Hematopoietic multipotent progenitor cell treated with erythropoietin and hydrocortisone succinate and interleukin-3 and kit ligand, for 4 days (in vitro differentiated cells): Measurements from ENCODE around the gene FBXO36.
A peak's percentile ranks its signal among the peaks of the same experiment; 100 is the strongest.
"Not testable (repeated sequence)": the region's sequence is repeated elsewhere in the genome, so short reads cannot be mapped to it uniquely, and the experiment has no call there.

Experiments
- DNase-seq: peaks from one replicate; pipeline ENCODE4 v3.0.0-alpha.2; 2015

The FBXO36 gene

DNA sequence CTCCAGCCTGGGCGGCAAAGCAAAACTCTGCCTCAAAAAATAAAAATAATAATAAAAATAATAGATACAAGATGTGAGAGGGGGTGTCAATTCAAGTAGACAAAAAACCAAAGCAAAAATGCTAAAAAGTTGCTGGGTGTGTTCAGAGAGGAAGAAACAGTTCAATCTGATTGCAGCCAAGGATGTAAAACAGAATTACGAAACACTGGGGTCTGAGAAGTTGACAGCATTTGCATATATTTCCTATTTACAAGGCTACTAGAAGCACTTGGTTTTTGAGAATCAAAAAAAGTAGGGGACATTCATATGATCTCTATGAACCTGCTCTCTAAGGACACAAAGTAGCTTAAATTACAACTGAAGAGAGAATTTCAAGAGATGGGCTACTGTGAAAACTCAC is 8.1 kb upstream of the FBXO36 start:
- DNase-seq = peak; percentile 71

- no peak for DNase-seq
These were observed 4.5 kb upstream of the FBXO36 start for GRCh38 chr2:229917793-229918192.

DNA sequence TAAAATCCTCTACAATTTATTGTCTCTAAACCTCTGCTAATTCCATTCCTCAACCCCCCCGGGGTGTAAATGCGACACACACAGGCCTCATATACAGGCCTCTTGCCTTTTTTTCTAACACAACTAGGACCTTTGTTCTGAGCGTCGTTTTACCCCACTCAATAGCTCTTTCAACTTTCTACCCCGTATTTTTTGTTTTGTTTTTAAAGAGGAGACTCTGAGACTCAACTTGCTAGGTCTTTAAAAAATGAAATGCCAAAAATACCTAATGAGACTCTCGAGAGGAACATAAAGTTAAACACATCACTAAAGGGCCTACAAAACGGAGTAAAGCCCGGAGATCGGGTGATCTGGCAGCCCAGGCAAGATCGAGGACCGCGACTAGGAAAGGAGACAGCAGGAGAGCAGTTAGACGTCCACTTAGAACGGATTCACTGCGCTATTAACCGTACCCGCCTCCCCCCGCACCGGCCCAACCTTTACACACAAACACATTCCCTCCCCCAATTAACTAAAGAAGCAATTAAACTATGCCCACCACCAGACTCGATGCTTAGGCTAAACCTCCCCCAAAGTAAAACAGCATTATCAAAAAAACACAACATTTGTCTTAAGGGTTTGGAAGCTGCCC is 2.2 kb upstream of the FBXO36 start:
- DNase-seq = peak; percentile 53

- peak; percentile 83 for DNase-seq
These were observed 1.0 kb upstream of the FBXO36 start for GRCh38 chr2:229921101-229921891.

- peak; percentile 97 for DNase-seq
These were observed 333 bp upstream of the FBXO36 start, which contains the start of gene TRIP12 for GRCh38 chr2:229921892-229922448. Gene TRIP12 (minus strand): TSS chr2:229922009. CDS start chr2:229880079, 41,930 bp downstream.

DNA sequence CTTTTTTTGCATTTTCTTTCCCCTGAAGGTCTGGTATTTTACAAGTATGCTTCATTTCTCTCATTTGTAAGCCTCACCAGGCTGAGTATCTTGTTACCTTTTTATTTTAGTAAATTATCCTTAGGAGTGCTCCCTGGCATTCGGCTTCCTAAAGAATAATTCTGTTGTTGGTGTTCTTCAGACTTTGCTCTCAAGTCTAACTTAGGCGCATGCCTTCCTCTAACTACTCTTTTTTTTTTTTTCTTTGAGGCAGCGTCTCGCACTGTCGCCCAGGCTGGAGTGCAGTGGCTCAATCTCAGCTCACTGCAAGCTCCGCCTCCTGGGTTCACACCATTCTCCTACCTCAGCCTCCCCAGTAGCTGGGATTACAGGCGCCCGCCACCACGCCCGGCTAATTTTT is 2.2 kb downstream of the FBXO36 start:
- DNase-seq = not testable (repeated sequence)

DNA sequence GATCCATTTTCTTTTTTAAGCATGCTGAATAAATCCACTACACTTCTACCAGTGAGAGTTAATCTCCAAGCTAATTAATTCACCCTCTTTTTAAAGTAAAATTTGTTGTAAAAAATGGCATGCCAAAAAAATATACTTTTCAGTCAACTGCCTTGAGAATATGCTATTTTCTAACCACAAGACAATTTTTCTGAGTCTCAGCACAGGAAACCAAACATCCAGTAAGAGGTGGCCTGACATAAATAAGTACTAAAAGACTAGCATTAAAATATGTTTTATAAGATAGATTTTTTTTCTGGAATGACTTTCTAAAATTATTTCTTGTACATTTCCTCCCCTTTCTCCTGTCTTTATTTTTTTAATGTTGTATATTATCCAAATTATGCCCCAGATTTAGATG is 2.9 kb downstream of the FBXO36 start:
- no peak for DNase-seq

DNA sequence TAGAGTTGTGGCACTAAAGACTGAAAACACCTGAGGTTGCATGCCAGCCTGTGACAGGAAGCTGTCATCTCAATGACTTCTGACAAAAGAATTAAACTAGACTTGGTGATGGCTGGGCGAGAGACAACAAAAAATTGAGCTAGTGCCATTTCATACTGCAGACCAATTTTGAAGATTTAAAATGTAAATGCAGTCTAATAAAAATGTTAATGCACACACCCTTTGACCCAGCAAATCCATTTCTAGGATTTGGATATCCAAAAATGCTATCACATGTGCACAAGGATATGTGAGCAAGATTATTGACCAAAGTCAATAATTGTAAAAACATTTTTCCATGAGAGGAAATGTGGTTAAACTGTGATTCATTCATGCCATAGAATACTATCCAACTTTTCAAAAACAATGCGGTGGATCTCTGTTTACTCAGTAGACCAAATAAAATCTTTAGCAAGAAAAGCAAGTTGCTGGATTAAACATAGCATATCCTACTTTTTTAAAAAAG is 5.6 kb downstream of the FBXO36 start:
- no peak for DNase-seq

GRCh38 chr2:229930656-229931055 is 8.4 kb downstream of the FBXO36 start:
- DNase-seq = no peak

DNA sequence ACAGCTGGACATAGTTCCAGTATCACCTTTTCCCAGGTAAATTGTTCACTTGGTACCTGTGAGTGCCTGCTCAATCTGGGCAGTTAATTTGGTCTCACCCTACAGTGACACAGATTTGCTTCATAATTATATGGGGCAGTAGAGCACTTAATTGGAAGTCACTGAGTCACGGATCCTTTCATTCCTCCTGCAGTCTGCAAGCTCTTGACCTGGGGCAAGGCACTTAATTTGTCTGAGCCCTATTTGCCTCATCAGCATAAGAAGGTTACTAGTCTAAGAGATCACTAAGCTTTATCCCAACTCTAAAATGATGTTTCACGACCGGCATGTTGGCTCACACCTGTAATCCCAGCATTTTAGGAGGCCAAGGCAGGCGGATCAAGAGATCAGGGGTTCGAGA is 8.9 kb downstream of the FBXO36 start:
- no peak for DNase-seq

DNA sequence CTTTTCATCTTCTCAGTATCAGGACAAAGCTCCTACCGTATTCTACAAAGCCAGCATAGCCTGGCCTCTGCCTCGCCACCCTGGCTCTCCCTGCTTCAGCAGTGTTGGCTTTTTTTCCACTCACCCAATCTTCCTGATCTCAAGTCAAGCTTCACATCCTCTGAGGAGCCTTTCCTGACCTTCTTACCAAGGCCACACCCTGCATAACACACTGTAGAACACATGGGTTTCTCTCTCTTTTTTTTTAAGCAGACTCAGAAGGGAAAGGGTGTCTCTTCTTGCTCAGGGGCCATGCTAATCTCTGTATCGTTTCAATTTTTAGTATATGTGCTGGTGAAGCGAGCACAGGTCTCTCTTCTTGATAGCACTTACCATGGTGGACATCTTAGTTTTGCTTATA is 15.2 kb downstream of the FBXO36 start:
- peak; percentile 32 for DNase-seq

- DNase-seq = no peak
These were observed 20.4 kb downstream of the FBXO36 start for GRCh38 chr2:229942671-229943070.

DNA sequence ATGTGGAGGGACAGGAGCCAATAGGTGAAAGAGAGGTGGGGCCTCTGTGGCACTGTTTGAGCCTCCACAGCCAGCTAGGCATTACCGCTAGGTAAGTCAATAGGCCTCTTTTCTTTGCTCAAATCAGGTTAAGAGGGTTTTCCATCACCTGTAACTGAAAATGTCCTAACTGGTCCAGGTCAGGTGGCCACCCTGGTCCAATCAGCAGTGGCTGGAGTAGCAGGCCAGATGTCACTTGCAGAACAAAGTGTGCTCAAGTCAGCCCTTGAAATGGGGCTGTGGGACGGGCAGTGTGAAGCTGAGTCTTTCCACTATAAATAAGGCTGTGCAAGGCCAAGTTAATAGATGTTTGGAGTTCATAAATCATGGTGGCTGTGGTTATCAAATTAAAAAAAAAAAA is 20.9 kb downstream of the FBXO36 start:
- no peak for DNase-seq

- DNase-seq = peak; percentile 25
These were observed 21.6 kb downstream of the FBXO36 start for GRCh38 chr2:229943770-229944449.

DNA sequence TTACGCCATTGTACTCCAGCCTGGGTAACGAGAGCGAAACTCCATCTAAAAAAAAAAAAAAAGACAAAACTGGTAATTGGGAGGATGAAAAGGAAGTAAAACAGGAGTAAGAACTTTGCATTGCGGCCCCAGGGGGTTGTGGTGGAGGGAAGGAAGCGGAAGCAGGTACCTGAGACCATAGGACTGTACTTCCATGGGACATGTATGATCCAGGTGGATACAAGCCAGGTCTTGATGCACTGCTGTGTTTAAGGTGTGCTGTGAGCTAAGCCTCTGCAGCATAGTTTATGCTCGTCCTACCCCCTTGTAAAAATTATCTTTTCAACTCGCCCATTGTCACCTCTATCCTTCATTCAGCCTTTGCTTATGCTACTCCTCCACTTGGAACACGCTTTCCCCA is 23.7 kb downstream of the FBXO36 start:
- no peak for DNase-seq

- DNase-seq = no peak
These were observed 25.2 kb downstream of the FBXO36 start for GRCh38 chr2:229947544-229947943.

DNA sequence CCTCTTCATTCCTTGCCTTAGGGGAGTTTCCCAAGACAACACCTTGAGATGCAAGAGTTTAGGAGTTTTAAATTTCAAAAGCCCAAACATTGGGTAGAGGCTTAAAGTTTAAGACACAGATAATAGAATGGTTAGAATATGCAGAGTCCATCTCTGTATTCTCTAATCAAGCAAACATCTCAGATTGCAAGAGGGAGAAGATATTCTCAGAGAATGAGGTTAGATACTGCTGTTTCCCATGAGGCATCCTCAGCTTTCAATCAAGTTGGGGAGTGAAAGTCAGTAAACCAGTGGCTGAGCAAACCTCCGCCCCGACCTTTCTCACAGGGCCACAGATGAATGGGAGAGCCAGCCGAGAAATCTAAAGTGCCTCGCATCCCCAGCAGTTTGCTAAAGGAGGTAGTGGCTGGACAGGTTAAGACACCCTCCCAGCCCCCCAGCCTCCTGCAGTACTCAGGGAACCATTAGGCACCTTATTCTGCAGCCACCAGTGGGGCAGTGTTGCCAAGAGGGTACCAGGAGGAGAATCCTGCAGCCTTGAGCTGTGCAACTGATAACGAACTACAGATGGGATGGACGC is 30.0 kb downstream of the FBXO36 start:
- no peak for DNase-seq

DNA sequence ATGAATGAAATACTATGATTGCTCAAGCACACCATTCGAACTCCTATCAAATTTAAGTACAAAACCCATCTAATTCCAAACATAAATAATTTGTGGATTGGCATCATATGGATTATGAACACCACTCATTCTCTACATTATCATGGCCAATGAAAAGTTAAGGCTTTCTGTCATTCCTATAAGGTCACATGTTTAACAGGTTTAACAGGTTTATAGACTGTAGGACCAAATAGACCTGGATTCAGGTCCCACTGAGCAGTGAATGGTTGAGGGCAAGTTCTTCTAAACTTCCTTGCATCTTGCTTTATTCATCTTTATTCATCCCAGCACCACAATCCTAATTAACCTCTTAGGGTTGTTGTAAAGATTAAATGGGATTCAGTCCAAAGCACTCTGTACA is 33.4 kb downstream of the FBXO36 start:
- DNase-seq = no peak

DNA sequence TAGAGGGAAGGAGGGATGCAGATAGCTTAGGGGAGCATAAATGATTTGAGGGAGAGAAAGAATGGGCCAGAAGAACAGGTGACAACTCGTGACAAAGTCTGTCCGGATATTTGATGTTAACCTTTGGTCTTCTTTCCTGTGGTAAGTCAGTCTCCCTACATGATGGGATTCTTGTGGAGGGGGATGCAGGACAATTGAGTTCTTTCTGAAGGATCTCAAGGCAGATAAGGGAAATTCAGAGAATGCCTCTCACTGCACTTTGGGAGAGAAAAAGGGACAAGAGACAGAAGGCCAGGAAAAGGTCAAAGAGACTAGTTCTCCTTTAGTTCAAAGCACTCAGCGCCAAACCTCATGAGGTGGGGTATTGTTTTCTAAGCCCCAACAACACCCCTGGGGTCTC is 34.2 kb downstream of the FBXO36 start:
- no peak for DNase-seq

- DNase-seq = not testable (repeated sequence)
These were observed 41.3 kb downstream of the FBXO36 start for GRCh38 chr2:229963596-229963995.

GRCh38 chr2:229969921-229970320 is 47.6 kb downstream of the FBXO36 start:
- DNase-seq = no peak

DNA sequence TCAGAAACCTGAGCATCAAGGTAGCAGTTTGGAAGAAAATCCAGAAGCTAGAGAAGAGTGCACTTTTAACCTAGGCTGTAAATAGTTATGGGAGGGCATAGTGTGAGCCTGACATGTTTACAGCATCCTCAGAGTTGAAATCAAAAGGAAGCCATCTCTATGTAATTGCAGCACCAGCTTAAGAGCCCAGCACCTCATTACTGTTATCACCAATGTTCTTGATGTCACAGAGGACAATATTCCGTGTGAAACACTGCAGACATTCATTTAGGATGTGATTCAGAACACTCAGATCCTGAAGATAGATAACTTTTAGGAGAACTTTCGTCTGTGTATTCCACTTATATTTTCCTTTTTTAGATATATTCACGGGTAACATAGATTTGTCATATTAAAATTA is 48.1 kb downstream of the FBXO36 start:
- no peak for DNase-seq

- peak; percentile 13 for DNase-seq
These were observed 49.0 kb downstream of the FBXO36 start for GRCh38 chr2:229971298-229971790.
